Endodermal cell (in vitro differentiated cells): ENCODE data around the gene C14orf180. TPM values are rescaled to one million over a fixed set of nuclear protein-coding genes. Genes with fewer than 3 reads are reported as not detected.

Source experiments
- DNase-seq: peaks from one replicate; pipeline ENCODE4 v3.0.0-alpha.2; 2017
- H3K27ac ChIP-seq: 2 replicates; pipeline ENCODE4 v1.5.1; 2013; ENCODE audit warnings: mild to moderate bottlenecking, low read depth, low read length, moderate library complexity
- H3K27me3 ChIP-seq: 2 replicates; pipeline ENCODE4 v1.6.1; 2013; ENCODE audit warnings: mild to moderate bottlenecking, low read length, moderate library complexity; ENCODE audit not compliant: insufficient read depth, control insufficient read depth, poor library complexity, severe bottlenecking
- H3K36me3 ChIP-seq: 2 replicates; pipeline ENCODE4 v1.7.0; 2013; ENCODE audit warnings: mild to moderate bottlenecking, low read length, moderate library complexity; ENCODE audit not compliant: control insufficient read depth, insufficient read depth
- H3K4me1 ChIP-seq: one replicate; pipeline ENCODE4 v1.7.0; 2013; ENCODE audit warnings: low read length; ENCODE audit not compliant: control insufficient read depth, insufficient read depth
- H3K4me3 ChIP-seq: 2 replicates; pipeline ENCODE4 v1.5.1; 2013; ENCODE audit warnings: mild to moderate bottlenecking, low read length, moderate library complexity
- H3K9ac ChIP-seq: 2 replicates; pipeline ENCODE4 v1.6.1; 2013; ENCODE audit warnings: mild to moderate bottlenecking, low read length, moderate library complexity; ENCODE audit not compliant: poor library complexity, severe bottlenecking; ENCODE audit errors: extremely low read depth
- H3K9me3 ChIP-seq: 2 replicates; pipeline ENCODE4 v1.6.1; 2013; ENCODE audit warnings: mild to moderate bottlenecking, low read length, moderate library complexity; ENCODE audit not compliant: control insufficient read depth
- H3K27ac Mint-ChIP-seq: 2 replicates; pipeline ENCODE4 v1.8.0; 2020; ENCODE audit warnings: mixed read lengths
- H3K27me3 Mint-ChIP-seq: 2 replicates; pipeline ENCODE4 v1.8.0; 2021; ENCODE audit warnings: mild to moderate bottlenecking, mixed read lengths; ENCODE audit not compliant: insufficient read depth
- H3K36me3 Mint-ChIP-seq: 2 replicates; pipeline ENCODE4 v1.8.0; 2020; ENCODE audit warnings: low read depth, mixed read lengths
- H3K4me1 Mint-ChIP-seq: 2 replicates; pipeline ENCODE4 v1.8.0; 2020; ENCODE audit warnings: mixed read lengths
- H3K4me3 Mint-ChIP-seq: 2 replicates; pipeline ENCODE4 v1.8.0; 2020; ENCODE audit warnings: mild to moderate bottlenecking, moderate library complexity, mixed read lengths
- H3K9me3 Mint-ChIP-seq: 2 replicates; pipeline ENCODE4 v1.8.0; 2020; ENCODE audit warnings: mild to moderate bottlenecking, mixed read lengths
- CTCF ChIP-seq: fragments of 200-600 bp; sonication (generic); conservative IDR thresholded peaks from 2 replicates; pipeline ENCODE4 v1.5.0; 2021; ENCODE audit warnings: antibody characterized with exemption, mild to moderate bottlenecking
- WGBS, 2 experiments: methylation state at CpG; one replicate each; pipeline versions ENCODE4 v1.1.5 to v1.1.7; 2013; ENCODE audit warnings: missing lambda C conversion rate in 2 of 2, mixed read lengths in 1 of 2; ENCODE audit not compliant: insufficient coverage in 1 of 2, insufficient read length in 1 of 2; 5-methylcytosine and 5-hydroxymethylcytosine counted together
- total RNA-seq, 2 donors: library from RNA; stranded (reverse); fragmentation: NEBNext Ultra II Directional in 1 of 2; extraction: Animal tissue kit (Norgen Biotek cat#: 25700) in 1 of 2; gene quantifications; 2 replicates in 1 of 2; 3 replicates in 1 of 2; pipeline ENCODE4 v1.2.1, GENCODE V29; 2021

The C14orf180 gene
- total RNA-seq, 2 donors from 2014 or later, result not detected

- Histone ChIP-seq H3K36me3 (no peaks in the 10 kb centered on the region), H3K9ac (no peak overlapping the region), H3K27ac (no peak overlapping the region), H3K9me3 (no peaks in the 10 kb centered on the region), H3K4me3 (no peak overlapping the region), H3K4me1 (peaks cover 2% of the 10 kb centered on the region), H3K27me3 (no peaks in the 10 kb centered on the region)
- Mint-ChIP-seq H3K27me3 (no peaks in the 10 kb centered on the region), H3K4me3 (no peak overlapping the region), H3K27ac (no peak overlapping the region), H3K4me1 (no peaks in the 10 kb centered on the region), H3K9me3 (no peaks in the 10 kb centered on the region), H3K36me3 (no peaks in the 10 kb centered on the region)
- 92 to 93% methylated on average over 13 to 21 of the region's 21 CpGs for WGBS, 2 experiments
- TF ChIP-seq CTCF, result no peak
- peak; percentile 35 for DNase-seq
Observed at GRCh38 chr14:104559804-104560585, 19.6 kb upstream of the C14orf180 start.

- Mint-ChIP-seq H3K4me3 (no peak overlapping the region), H3K9me3 (no peaks in the 10 kb centered on the region), H3K4me1 (no peaks in the 10 kb centered on the region), H3K27ac (no peak overlapping the region), H3K27me3 (no peaks in the 10 kb centered on the region), H3K36me3 (no peaks in the 10 kb centered on the region)
- Histone ChIP-seq H3K9ac (no peak overlapping the region), H3K36me3 (no peaks in the 10 kb centered on the region), H3K4me3 (no peak overlapping the region), H3K9me3 (no peaks in the 10 kb centered on the region), H3K4me1 (peaks cover 2% of the 10 kb centered on the region), H3K27ac (no peak overlapping the region), H3K27me3 (no peaks in the 10 kb centered on the region)
- DNase-seq, result no peak
- no peak for TF ChIP-seq CTCF
- WGBS, 2 experiments, result 83 to 89% methylated on average over 2 to 3 of the region's 3 CpGs
Observed at GRCh38 chr14:104560586-104560945, 19.0 kb upstream of the C14orf180 start.

- no peak for DNase-seq
- Histone ChIP-seq H3K27me3 (no peaks in the 10 kb centered on the region), H3K9ac (no peak overlapping the region), H3K9me3 (no peaks in the 10 kb centered on the region), H3K36me3 (no peaks in the 10 kb centered on the region), H3K4me3 (no peak overlapping the region), H3K27ac (no peak overlapping the region), H3K4me1 (peaks cover 2% of the 10 kb centered on the region)
- Mint-ChIP-seq H3K4me3 (no peak overlapping the region), H3K27me3 (no peaks in the 10 kb centered on the region), H3K4me1 (no peaks in the 10 kb centered on the region), H3K27ac (no peak overlapping the region), H3K36me3 (no peaks in the 10 kb centered on the region), H3K9me3 (no peaks in the 10 kb centered on the region)
- WGBS, 2 experiments, result 90 to 91% methylated on average over 13 to 17 of the region's 17 CpGs
- no peak for TF ChIP-seq CTCF
Observed at GRCh38 chr14:104561124-104561557, 18.4 kb upstream of the C14orf180 start.
